ENCODE measurements around the gene GMDS. TPM values are rescaled to one million over a fixed set of nuclear protein-coding genes. Genes with fewer than 3 reads are reported as not detected.

GMDS gene
- total and polyA plus RNA-seq, 2 of the 8 experiments (the other 6 are each of a cell fraction or from before 2014, with no cell fraction given) = 16.8 to 50.0 TPM

DNA sequence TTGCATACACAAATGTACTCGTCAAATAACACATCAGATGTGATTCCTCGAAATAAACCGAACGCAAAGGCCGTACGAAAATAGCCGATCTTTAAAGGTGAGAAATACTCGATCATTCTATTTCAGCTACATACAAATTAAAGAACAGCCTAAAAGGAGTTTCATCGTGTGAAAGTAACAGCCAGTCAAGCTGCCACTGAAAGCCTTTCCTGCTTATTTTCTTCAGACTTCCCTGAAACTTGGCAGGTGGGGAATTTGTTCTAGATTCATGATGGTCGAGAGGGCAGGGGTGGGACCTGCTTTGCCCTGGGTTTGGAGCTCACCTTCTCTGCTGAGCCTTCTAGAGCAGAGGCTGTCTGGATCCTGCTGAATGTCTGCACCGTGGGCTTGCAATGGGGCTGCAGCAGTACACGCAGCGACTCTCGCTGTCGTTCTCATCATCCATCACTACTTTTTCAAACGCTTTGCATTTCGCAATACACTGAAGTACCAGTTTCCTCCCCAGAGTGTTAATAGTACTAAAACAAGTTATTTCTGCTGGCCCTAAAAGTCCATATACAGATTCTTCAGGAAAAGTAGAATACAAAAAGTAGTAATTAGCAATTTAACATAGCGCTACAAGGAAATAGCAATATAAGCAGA lies 619.5 kb downstream of the GMDS start:
- Histone ChIP-seq H4K8ac (ENCODE audit: extremely low read depth, insufficient read depth, low read length) (no peak overlapping the region), H3K27ac (ENCODE audit: low read depth, low read length) (no peak overlapping the region), H4K5ac (ENCODE audit: insufficient read length, low read depth, low read length) (no peak overlapping the region), H3K56ac (replicated peaks; ENCODE audit: insufficient read length, low read depth, low read length) (no peak overlapping the region), H3K79me2 (ENCODE audit: control insufficient read depth in 1 of 2, insufficient read depth in 2 of 2, low read length in 2 of 2) (no peaks in the 10 kb centered on the region), H2BK120ac (replicated peaks; ENCODE audit: low read depth, low read length) (no peak overlapping the region), H3K4me2 (ENCODE audit: insufficient read depth in 1 of 2, low read depth in 2 of 2, low read length in 2 of 2) (peak overlapping the region in 1 of 2 experiments; percentile 61; a peak in 1 of 4 replicates), H2AK5ac (ENCODE audit: low read depth, low read length) (no peak overlapping the region), H3K4ac (replicated peaks; ENCODE audit: insufficient read length, low read depth, low read length) (no peak overlapping the region), H2AFZ (ENCODE audit: low read length) (no peak overlapping the region), H2BK12ac (ENCODE audit: low read depth, low read length) (no peak overlapping the region), H3K14ac (ENCODE audit: insufficient read length) (no peak overlapping the region), H3K79me1 (ENCODE audit: low read depth, low read length) (no peaks in the 10 kb centered on the region), H4K20me1 (replicated peaks in 1 of 2; ENCODE audit: control insufficient read depth in 1 of 2, insufficient read depth in 2 of 2, low read length in 2 of 2) (peaks cover 18 to 25% of the 10 kb centered on the region in 2 experiments), H3K9me3 (ENCODE audit: insufficient read depth in 2 of 2, low read depth in 1 of 2, low read length in 1 of 2) (no peaks in the 10 kb centered on the region; a peak in 1 of 4 replicates), H3K23me2 (ENCODE audit: low read depth, low read length) (no peaks in the 10 kb centered on the region; the same call in 1 of the 2 replicates), H2BK15ac (ENCODE audit: low read length) (no peak overlapping the region), H3K4me3 (ENCODE audit: extremely low read depth in 1 of 4, insufficient read depth in 2 of 4, low read depth in 3 of 4, low read length in 4 of 4) (no peak overlapping the region), H3K23ac (ENCODE audit: insufficient read length) (no peak overlapping the region), H3K9ac (replicated peaks in 1 of 4; ENCODE audit: extremely low read depth in 1 of 4, low read depth in 3 of 4, low read length in 3 of 4) (no peak overlapping the region), H3K4me1 (replicated peaks in 1 of 4; ENCODE audit: control insufficient read depth in 3 of 4, insufficient read depth in 4 of 4, low read length in 3 of 4) (peaks cover 0 to 12% (median 10%) of the 10 kb centered on the region in 4 experiments; a peak in 5 of 7 replicates), H2BK5ac (ENCODE audit: low read depth, low read length) (no peak overlapping the region), H3K18ac (ENCODE audit: extremely low read depth, low read length) (no peak overlapping the region), H3K27me3 (replicated peaks in 1 of 4; ENCODE audit: control insufficient read depth in 3 of 4, extremely low read depth in 1 of 4, insufficient read depth in 3 of 4, low read length in 3 of 4) (peaks cover 67 to 88% (median 82%) of the 10 kb centered on the region in 4 experiments), H3K36me3 (ENCODE audit: control insufficient read depth in 2 of 4, insufficient read depth in 4 of 4, low read length in 3 of 4) (peaks cover 0 to 7% (median 0%) of the 10 kb centered on the region in 4 experiments; a peak in 2 of 8 replicates), H4K91ac (replicated peaks; ENCODE audit: insufficient read length, low read length) (no peak overlapping the region), H2BK20ac (ENCODE audit: low read length) (no peak overlapping the region)
- TF ChIP-seq RNF2 (IDR thresholded peaks at IDR 0.05; ENCODE audit: borderline replicate concordance, low read depth, low read length, missing control alignments, poor library complexity, severe bottlenecking) (peak; percentile 51), CEBPB (IDR thresholded peaks at IDR 0.05; ENCODE audit: low read depth, low read length) (peak; percentile 82), BRCA1 (IDR thresholded peaks at IDR 0.05; ENCODE audit: low read depth, low read length) (no peak), BACH1 (IDR thresholded peaks at IDR 0.05; ENCODE audit: low read length) (no peak), EZH2 (IDR thresholded peaks at IDR 0.05; ENCODE audit: low read depth, low read length, severe bottlenecking) (peak; percentile 16), RXRA (IDR thresholded peaks at IDR 0.05; ENCODE audit: insufficient read depth, low read depth, low read length) (no peak)
- CTCF ChIA-PET (ENCODE audit: partially characterized antibody) = interaction anchor here (0.9 to 2.6 kb wide), 6 partner anchors 9 to 34 kb away, joined by 3 to 8 read pairs (median 5); no protein-coding TSS in a partner anchor
- POLR2A ChIA-PET (ENCODE audit: partially characterized antibody) = interaction anchor here (1.5 kb wide), 1 partner anchor 18 kb away, joined by 4 read pairs; no protein-coding TSS in a partner anchor
- 48% methylated on average over 18 of the region's 18 CpGs; no CpG with 5 or more reads in 1 of the 2 experiments for WGBS, 2 experiments (ENCODE audit: extremely low coverage in 1 of 2, insufficient coverage in 1 of 2, insufficient read length in 1 of 2, insufficient replicate concordance in 2 of 2, low coverage in 1 of 2, low lambda C conversion rate in 2 of 2, missing lambda C conversion rate in 1 of 2)
- no peak for DNase-seq (ENCODE audit: low read depth in 1 of 2, low spot score in 2 of 2)
- FAIRE-seq = no peak
